ENCODE measurements around the gene NRP2. TPM values are rescaled to one million over a fixed set of nuclear protein-coding genes. Genes with fewer than 3 reads are reported as not detected.

Gene NRP2
- total RNA-seq, 1 experiment from 2014 or later: 10.3 TPM

GRCh38 chr2:205680067-205680466 lies 2.2 kb upstream of the NRP2 start:
- TF ChIP-seq CTCF (IDR thresholded peaks at IDR 0.05; ENCODE audit: unreplicated experiment): peak; percentile 61
- no peak overlapping the region for H3K4me3 Mint-ChIP-seq (ENCODE audit: unreplicated experiment)
- POLR2A ChIA-PET: no interaction called here
- H3K27ac Mint-ChIP-seq (ENCODE audit: low read depth, unreplicated experiment): no peak overlapping the region
- no peaks in the 10 kb centered on the region for H3K36me3 Mint-ChIP-seq (ENCODE audit: insufficient read depth, unreplicated experiment)
- BruUV-seq (replicated peaks): no TSS peak
- CTCF ChIA-PET: interaction anchor here (0.7 to 6.6 kb wide), 16 partner anchors 9 to 1655 kb away, joined by 3 to 61 read pairs (median 4); no protein-coding TSS in a partner anchor
- no peaks in the 10 kb centered on the region for H3K27me3 Mint-ChIP-seq (ENCODE audit: insufficient read depth, unreplicated experiment)
- H3K9me3 Mint-ChIP-seq (ENCODE audit: unreplicated experiment): no peaks in the 10 kb centered on the region
- H3K4me1 Mint-ChIP-seq (ENCODE audit: insufficient read depth, unreplicated experiment): peaks cover 25% of the 10 kb centered on the region
- DNase-seq (ENCODE audit: unreplicated experiment): peak; percentile 95
- intact Hi-C loops (cut with micrococcal nuclease): loop anchor here (1.0 to 10.0 kb wide), 6 partner anchors 67 to 1533 kb away; partner anchors contain the start of gene PARD3B

GRCh38 chr2:205680903-205681302 lies 1.4 kb upstream of the NRP2 start:
- CTCF ChIA-PET: interaction anchor here (0.7 to 0.8 kb wide), 7 partner anchors 322 to 1422 kb away, joined by 3 to 4 read pairs (median 3); no protein-coding TSS in a partner anchor
- DNase-seq (ENCODE audit: unreplicated experiment): no peak
- Mint-ChIP-seq H3K36me3 (ENCODE audit: insufficient read depth, unreplicated experiment) (no peaks in the 10 kb centered on the region), H3K4me1 (ENCODE audit: insufficient read depth, unreplicated experiment) (peaks cover 25% of the 10 kb centered on the region), H3K4me3 (ENCODE audit: unreplicated experiment) (peak overlapping the region; percentile 11), H3K9me3 (ENCODE audit: unreplicated experiment) (no peaks in the 10 kb centered on the region), H3K27ac (ENCODE audit: low read depth, unreplicated experiment) (no peak overlapping the region), H3K27me3 (ENCODE audit: insufficient read depth, unreplicated experiment) (no peaks in the 10 kb centered on the region)
- BruUV-seq (replicated peaks): no TSS peak
- TF ChIP-seq CTCF (IDR thresholded peaks at IDR 0.05; ENCODE audit: unreplicated experiment): no peak
- intact Hi-C loops (cut with micrococcal nuclease): loop anchor here (1.0 to 10.0 kb wide), 6 partner anchors 66 to 1534 kb away; partner anchors contain the start of gene PARD3B
- POLR2A ChIA-PET: interaction anchor here (0.7 kb wide), 1 partner anchor 55 kb away, joined by 3 read pairs; no protein-coding TSS in a partner anchor

- peak overlapping the region; percentile 86 for H3K4me3 Mint-ChIP-seq (ENCODE audit: unreplicated experiment)
- no peak for DNase-seq (ENCODE audit: unreplicated experiment)
- no peak for TF ChIP-seq CTCF (IDR thresholded peaks at IDR 0.05; ENCODE audit: unreplicated experiment)
- TSS peak; percentile 43 for BruUV-seq (replicated peaks)
- peaks cover 25% of the 10 kb centered on the region for H3K4me1 Mint-ChIP-seq (ENCODE audit: insufficient read depth, unreplicated experiment)
- H3K27ac Mint-ChIP-seq (ENCODE audit: low read depth, unreplicated experiment): no peak overlapping the region
- no peaks in the 10 kb centered on the region for H3K27me3 Mint-ChIP-seq (ENCODE audit: insufficient read depth, unreplicated experiment)
- no peaks in the 10 kb centered on the region for H3K36me3 Mint-ChIP-seq (ENCODE audit: insufficient read depth, unreplicated experiment)
- intact Hi-C loops (cut with micrococcal nuclease): loop anchor here (1.0 to 10.0 kb wide), 8 partner anchors 66 to 1534 kb away; partner anchors contain the start of gene PARD3B
- no peaks in the 10 kb centered on the region for H3K9me3 Mint-ChIP-seq (ENCODE audit: unreplicated experiment)
- ChIA-PET POLR2A (interaction anchor here (0.6 to 1.5 kb wide), 5 partner anchors 11 to 976 kb away, joined by 3 to 5 read pairs (median 3); no protein-coding TSS in a partner anchor), CTCF (interaction anchor here (0.7 to 1.3 kb wide), 7 partner anchors 11 to 1423 kb away, joined by 3 to 5 read pairs (median 3); no protein-coding TSS in a partner anchor)
Measured at GRCh38 chr2:205681401-205682238, 681 bp upstream of the NRP2 start.

- intact Hi-C loops (cut with micrococcal nuclease): loop anchor here (1.0 to 10.0 kb wide), 7 partner anchors 64 to 1536 kb away; partner anchors contain the start of gene PARD3B
- POLR2A ChIA-PET: interaction anchor here (0.6 to 1.5 kb wide), 14 partner anchors 12 to 977 kb away, joined by 3 to 5 read pairs (median 3); no protein-coding TSS in a partner anchor
- TF ChIP-seq CTCF (IDR thresholded peaks at IDR 0.05; ENCODE audit: unreplicated experiment): no peak
- peak overlapping the region; percentile 86 for H3K4me3 Mint-ChIP-seq (ENCODE audit: unreplicated experiment)
- H3K36me3 Mint-ChIP-seq (ENCODE audit: insufficient read depth, unreplicated experiment): no peaks in the 10 kb centered on the region
- DNase-seq (ENCODE audit: unreplicated experiment): peak; percentile 25
- no peaks in the 10 kb centered on the region for H3K27me3 Mint-ChIP-seq (ENCODE audit: insufficient read depth, unreplicated experiment)
- CTCF ChIA-PET: interaction anchor here (0.6 to 2.2 kb wide), 12 partner anchors 7 to 1421 kb away, joined by 3 to 8 read pairs (median 5); no protein-coding TSS in a partner anchor
- TSS peak; percentile 46 for BruUV-seq (replicated peaks)
- no peaks in the 10 kb centered on the region for H3K9me3 Mint-ChIP-seq (ENCODE audit: unreplicated experiment)
- no peak overlapping the region for H3K27ac Mint-ChIP-seq (ENCODE audit: low read depth, unreplicated experiment)
- H3K4me1 Mint-ChIP-seq (ENCODE audit: insufficient read depth, unreplicated experiment): peaks cover 25% of the 10 kb centered on the region
Measured at GRCh38 chr2:205682971-205683501, 735 bp downstream of the NRP2 start.

Data from MCF 10A (cell line).